NCI-H510A treated with DMSO at 0.1 percent for 48 hours (cell line): Measurements from ENCODE around the gene C17orf78.
A peak's percentile ranks its signal among the peaks of the same experiment; 100 is the strongest.
"Not testable (repeated sequence)": the region's sequence is repeated elsewhere in the genome, so short reads cannot be mapped to it uniquely, and the experiment has no call there.

Experiments used
- DNase-seq: peaks from one replicate; lab custom pipeline; 2025; lab: John Stamatoyannopoulos, UW

C17orf78 gene

DNA sequence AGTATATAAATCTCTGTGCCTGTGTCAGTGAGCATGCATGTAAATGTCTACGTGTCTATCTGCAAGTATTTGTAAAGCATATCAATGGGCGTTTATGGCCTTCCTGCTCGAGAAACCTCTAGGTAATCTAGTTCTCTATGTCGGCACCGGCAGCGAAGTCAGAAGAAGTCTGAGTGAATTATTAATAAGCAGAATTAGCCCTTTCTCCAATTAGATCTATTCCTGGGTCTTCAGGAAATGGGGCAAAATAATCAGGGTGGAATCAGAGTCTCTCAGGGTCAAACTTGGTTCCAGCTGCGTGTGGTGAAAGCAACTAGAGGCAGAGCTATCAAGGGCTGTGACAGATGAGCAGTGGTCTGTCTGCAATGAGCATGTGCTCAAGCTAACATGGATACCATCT is at the start of gene C17orf78:
TSS of gene C17orf78 (plus strand) at position 280 of the 400 bp plus-strand sequence. CDS start at position 388, 108 bp downstream.
- no peak for DNase-seq

- DNase-seq = no peak
Observed at GRCh38 chr17:37327341-37328090, 48.3 kb upstream of the C17orf78 start.

DNA sequence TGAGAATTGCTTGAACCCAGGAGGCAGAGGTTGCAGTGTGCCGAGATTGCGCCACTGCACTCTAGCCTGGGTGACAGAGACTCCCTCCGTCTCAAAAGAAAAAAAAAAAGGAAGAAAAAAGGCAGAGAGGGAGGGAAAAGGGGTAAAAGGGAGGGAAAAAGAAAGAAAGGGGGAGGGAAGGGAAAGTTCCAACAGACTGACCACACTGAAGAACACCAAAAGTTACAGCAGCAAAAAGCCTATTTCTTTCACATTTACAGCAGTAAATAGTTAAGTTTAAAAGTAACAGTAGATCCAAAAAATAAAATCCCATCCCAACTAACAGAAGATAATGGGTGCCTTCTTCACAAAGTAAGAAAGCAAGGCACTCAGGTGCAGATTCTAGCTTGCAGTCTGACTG is 36.9 kb upstream of the C17orf78 start:
- DNase-seq = no peak

DNA sequence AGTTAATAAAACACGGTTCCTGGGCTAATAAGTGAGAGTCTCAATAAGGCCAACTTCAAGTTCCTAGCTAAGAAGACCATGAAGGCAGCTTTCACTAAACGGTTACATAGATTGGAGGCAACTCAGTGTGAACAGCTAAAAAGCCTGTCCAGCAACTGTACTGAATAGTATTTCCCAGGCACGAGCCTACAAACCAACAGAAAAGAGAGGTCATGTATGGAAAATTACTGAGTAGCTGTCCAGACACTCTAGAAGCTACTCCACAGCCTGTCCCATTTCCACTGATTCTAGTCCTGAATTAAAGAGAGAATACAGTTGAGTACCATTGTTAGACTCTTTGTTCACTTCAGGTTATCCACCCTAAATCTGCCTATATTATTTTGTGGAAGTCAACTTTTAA is 36.5 kb upstream of the C17orf78 start:
- DNase-seq = no peak

- DNase-seq = no peak
Observed at GRCh38 chr17:37340804-37341203, 35.0 kb upstream of the C17orf78 start.

DNA sequence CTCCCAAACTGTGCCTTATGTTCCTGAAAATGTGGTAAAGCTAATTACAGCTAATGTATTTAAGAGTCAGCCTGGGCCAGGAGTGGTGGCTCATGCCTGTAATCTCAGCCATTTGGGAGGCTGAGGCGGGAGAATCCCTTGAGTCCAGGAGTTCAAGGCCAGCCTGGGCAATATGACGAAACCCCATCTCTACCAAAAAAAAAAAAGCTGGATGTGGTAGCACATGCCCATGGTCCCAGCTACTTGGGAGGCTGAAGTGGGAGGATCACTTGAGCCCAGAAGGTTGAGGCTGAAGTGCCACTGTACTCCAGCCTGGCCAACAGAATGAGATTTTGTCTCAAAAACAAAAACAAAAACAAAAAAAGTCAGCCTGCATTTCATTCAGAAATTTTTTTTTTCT is 33.2 kb upstream of the C17orf78 start:
- DNase-seq = no peak

- DNase-seq = no peak
Observed at GRCh38 chr17:37344519-37344918, 31.3 kb upstream of the C17orf78 start.

GRCh38 chr17:37346863-37347402 is 28.9 kb upstream of the C17orf78 start:
- not testable (repeated sequence) for DNase-seq

- peak; percentile 15 for DNase-seq
Observed at GRCh38 chr17:37356796-37357569, 18.8 kb upstream of the C17orf78 start.

GRCh38 chr17:37358098-37358829 is 17.5 kb upstream of the C17orf78 start:
- DNase-seq = peak; percentile 26

GRCh38 chr17:37358830-37359681 is 16.7 kb upstream of the C17orf78 start:
- DNase-seq = peak; percentile 88

DNA sequence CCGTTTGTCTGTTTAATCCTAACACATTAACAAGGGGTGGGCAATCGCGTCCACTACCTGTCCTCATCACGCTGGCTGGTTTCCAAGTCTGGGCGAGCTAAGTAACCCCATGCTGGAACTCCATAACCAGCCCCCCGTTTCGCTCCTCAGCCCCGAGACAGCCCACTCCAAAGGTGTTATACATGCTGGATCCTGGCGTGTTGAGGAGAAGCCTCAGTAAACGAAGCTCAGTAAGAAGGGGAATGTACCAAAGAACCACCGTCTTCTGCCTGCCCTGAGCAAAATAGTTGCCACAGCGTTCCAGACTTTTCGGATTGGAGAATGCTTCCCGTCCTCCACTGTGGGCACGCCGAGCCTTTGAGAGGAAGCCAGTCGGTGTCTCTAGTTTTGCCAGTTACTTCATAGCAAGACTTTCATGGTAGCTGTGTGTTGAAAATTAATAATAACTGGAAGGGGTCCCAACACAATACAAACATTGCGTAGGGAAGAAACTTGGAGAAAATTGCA is 16.1 kb upstream of the C17orf78 start:
- DNase-seq = no peak

DNA sequence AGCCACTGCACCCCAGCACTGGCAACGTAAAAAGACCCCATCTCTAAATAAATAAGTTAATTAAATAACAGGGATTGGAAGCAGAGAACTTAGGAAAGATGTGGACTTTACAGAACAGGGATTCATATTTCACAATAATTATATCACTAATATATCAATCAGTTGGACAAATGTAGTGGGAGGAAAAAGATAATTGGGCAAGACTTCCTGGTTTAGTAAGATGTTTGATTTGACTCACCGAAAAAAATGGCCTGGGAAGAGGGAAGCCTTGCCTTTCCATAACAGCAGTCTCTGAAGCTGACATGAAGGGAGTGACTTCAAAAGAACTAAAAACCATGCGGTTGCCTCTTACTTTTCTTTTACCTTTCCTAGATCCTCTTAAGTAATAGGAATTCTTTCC is 15.2 kb upstream of the C17orf78 start:
- no peak for DNase-seq

- DNase-seq = peak; percentile 28
Observed at GRCh38 chr17:37361543-37361942, 14.2 kb upstream of the C17orf78 start.

GRCh38 chr17:37365589-37365988 is 10.2 kb upstream of the C17orf78 start:
- DNase-seq = no peak

DNA sequence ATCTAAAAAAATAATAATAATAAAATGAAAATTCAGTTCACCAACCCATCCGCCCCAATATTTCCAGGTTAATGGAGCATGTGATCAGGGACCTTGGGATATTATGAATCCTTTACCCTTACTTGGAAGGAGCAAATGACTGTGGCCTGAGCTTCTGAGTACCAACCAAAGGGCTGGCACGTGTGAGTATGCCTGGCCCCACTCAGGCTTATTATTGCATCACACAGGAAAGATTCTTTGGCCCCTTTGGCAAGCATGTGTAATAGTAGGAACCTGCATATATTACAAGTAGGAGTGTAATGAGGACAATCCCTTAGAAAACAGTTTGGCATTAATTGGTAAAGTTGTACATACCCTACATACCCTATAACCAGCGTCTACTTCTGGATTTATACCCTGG is 7.2 kb upstream of the C17orf78 start:
- no peak for DNase-seq

DNA sequence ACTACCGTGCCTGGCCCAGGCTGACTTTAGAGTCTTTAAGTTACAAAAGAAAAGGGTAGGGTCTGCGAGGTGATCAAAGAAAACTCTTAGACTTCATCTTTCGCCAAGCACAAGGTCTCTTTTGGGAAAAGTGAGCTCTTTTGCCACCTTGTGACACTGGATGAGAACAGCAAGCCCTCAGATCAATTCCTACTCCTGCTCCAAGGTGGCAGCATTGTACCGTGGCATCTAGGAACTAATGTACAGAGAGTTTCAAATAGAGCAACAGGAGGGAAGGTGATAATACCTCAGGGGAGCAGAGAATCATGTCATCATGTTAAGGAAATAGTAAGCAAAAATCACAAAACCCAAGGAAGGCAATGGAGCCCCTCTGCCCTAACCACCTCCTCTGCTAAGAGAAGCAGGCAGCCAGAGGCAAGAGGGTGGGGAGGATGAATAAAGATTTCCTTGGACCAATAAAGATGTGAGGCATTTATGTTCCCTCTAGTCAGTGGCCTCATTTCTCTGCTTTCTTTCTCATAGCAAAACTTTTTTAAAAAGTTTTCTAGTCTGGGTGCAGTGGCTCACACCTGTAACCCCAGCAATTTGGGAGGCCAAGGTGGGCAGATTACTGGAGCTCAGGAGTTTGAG is 2.1 kb upstream of the C17orf78 start:
- DNase-seq = peak; percentile 74

- no peak for DNase-seq
Observed at GRCh38 chr17:37382056-37382455, 6.3 kb downstream of the C17orf78 start.

DNA sequence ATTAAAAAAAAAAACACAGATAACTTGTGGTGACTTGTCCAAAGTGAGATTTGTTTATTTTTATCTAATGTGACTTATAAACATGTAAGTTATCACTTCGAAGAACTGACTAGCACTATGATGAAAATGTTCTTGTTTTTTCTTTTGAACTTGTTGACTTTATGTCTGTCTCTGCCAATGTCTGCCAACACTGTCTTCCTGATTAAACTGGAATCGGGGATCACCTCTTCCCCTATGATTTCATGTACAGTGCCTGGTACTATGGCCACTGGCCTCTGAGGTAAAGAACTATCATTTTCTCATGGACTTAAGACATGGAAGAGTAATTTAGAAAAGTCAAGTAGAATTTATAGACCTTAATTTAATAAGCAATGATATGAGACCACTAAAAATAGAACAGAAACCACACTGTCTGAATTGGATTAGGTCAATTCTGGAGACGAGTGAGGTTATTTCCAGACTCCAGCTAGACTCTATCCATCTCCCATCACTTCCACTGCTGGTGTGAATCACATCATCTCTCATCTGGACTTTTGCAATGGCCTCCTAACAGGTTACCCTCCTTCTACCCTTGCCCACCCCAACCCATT is 8.9 kb downstream of the C17orf78 start:
- no peak for DNase-seq

GRCh38 chr17:37385474-37385990 is 9.7 kb downstream of the C17orf78 start:
- no peak for DNase-seq
